CMK (cell line): Measurements from ENCODE around the gene SLC9B2.
A peak's percentile ranks its signal among the peaks of the same experiment; 100 is the strongest.

ENCODE experiments used
- DNase-seq: peaks from one replicate; pipeline ENCODE4 v3.0.0-alpha.2; 2010; ENCODE audit warnings: low read depth

The SLC9B2 gene, protein sequence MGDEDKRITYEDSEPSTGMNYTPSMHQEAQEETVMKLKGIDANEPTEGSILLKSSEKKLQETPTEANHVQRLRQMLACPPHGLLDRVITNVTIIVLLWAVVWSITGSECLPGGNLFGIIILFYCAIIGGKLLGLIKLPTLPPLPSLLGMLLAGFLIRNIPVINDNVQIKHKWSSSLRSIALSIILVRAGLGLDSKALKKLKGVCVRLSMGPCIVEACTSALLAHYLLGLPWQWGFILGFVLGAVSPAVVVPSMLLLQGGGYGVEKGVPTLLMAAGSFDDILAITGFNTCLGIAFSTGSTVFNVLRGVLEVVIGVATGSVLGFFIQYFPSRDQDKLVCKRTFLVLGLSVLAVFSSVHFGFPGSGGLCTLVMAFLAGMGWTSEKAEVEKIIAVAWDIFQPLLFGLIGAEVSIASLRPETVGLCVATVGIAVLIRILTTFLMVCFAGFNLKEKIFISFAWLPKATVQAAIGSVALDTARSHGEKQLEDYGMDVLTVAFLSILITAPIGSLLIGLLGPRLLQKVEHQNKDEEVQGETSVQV

GRCh38 chr4:103076747-103077347 is at the start of gene SLC9B2:
Gene SLC9B2, minus strand, starts transcription at chr4:103076761. Its CDS starts 9,211 bp downstream, at chr4:103067550.
- no peak for DNase-seq

DNA sequence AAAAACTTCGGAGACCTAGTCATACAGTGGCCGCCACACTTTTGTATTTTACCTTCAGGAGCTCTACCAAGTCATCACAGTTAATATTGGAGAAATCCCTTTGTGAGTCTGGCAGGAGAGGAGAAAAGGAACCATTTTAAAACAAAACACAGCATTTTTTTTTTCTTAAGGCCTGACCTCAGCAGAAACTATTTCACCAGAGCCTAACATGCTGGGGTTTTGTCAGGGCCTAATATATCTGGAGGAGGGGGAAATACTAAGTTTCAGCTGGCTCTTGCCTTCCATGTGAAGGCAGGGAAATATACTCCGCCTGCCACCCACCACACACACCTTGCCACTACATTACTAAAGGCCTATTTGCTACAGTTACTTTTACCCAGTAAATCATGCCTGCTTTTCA is 49.6 kb upstream of the SLC9B2 start:
- DNase-seq, result no peak

DNA sequence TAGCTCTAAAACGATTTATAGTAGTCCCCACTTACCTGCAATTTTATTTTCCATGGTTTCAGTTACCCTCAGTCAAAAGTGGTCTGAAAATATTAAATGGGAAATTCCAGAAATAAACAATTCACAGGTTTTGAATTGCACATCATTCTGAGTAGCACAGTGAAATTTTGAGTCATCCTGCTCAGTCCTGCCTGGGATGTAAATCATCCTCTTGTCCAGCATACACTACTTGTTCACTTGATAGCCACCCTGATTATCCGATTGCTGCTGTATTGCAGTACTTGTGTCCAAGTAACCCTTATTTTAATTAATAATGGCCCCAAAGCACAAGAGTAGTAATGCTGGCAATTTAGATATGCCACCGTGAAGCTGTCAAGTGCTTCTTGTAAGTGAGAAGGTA is 46.6 kb upstream of the SLC9B2 start:
- no peak for DNase-seq

DNA sequence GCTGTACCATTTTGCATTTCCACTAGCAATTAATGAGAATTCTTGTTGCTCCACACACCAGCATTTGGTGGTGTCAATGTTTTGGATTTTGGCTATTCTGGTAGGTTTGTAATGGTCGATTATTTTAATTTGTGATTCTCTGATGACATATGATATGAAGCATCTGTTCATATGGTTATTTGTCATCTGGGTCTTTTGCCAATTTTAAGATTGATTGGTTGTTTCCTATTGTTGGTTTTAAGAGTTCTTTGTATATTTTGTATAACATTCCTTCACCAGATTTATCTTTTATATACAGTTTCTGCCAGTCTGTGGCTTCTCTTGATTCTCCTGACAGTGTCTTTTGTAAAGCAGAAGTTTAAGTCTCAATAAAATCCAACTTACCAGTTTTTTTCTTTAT is 41.6 kb upstream of the SLC9B2 start:
- DNase-seq, result no peak

GRCh38 chr4:103111598-103111997 is 35.0 kb upstream of the SLC9B2 start:
- no peak for DNase-seq

- no peak for DNase-seq
Observed at GRCh38 chr4:103108542-103108941, 32.0 kb upstream of the SLC9B2 start.

DNA sequence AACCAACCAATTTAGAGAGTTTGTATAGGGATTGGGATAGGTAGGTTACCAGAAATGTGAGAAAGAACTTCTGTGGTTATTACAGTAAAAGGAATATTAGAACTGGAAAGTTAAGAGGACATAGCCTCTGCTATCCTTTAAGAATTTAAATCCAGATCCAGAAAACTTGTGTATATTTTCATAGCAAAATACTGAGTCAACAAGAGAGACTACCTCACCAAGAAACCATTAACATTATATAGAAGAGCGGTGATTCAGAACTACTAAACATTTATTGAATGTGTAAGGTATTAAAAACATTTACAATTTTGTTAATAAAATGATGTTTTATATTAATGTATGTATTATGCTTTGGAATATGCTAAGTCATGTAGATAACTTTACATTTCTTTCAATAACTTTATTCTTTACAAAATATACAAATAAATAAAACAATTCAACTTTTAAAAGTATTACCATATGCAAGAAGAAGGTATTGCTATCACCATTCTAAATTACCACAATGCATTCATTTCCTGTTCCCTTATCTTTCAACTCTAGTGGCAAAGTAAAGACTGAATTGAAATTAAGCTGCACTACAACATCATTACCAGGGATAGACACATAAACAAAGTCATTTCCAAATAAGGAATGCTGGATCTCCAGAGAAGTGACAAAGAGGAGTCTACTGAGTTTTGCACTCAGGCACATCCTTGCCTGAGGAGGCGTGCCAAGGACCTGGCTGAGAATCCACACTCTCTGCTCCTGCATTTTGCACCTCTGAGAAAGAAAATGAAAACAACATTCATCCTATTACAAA is 29.2 kb upstream of the SLC9B2 start:
- DNase-seq, result no peak

DNA sequence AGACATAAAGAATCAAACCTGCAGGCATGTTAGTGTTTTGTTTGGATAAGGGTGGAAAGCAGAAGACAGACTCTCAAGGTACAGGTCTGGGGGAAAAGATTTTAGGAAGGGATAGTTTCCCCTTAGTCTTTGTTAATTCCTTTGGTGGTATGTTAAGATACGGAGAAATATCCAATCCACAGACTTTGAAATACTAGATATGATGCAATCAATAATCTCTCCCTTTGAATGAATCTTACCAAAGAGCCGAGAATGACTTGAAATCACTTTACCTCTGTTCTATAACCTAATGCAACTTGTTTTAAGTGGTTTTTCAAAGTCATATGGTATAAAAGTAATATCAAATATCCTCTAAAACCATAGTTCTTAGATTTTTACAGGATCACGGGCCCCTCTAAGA is 28.3 kb upstream of the SLC9B2 start:
- no peak for DNase-seq

GRCh38 chr4:103100691-103101090 is 24.1 kb upstream of the SLC9B2 start:
- DNase-seq, result no peak

- peak; percentile 60 for DNase-seq
Observed at GRCh38 chr4:103099691-103100392, 23.3 kb upstream of the SLC9B2 start, which contains the start of gene BDH2. Gene BDH2, minus strand, starts transcription at chr4:103099834. Its CDS starts 3,580 bp downstream, at chr4:103096254.

- DNase-seq, result no peak
Observed at GRCh38 chr4:103098756-103099440, 22.3 kb upstream of the SLC9B2 start.

DNA sequence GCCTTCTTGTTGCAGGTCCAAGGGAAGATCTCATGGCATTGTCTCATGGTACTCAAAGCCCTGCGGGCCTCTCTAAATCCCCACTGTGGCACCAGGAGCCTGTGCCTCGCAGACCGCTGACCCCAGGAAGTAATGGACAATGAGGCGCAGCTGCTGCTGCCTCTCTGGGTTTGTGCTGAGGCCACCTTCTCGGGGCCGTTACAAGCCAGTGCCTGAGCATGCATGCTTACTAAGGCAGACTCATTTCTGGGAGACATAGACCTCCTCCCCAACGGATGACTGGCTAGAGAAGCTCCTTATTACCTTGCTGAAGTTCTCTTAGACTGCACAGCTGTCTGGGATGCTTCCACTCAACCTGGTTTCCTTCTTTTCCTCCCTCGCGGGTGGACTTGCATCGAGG is 21.8 kb upstream of the SLC9B2 start:
- no peak for DNase-seq

DNA sequence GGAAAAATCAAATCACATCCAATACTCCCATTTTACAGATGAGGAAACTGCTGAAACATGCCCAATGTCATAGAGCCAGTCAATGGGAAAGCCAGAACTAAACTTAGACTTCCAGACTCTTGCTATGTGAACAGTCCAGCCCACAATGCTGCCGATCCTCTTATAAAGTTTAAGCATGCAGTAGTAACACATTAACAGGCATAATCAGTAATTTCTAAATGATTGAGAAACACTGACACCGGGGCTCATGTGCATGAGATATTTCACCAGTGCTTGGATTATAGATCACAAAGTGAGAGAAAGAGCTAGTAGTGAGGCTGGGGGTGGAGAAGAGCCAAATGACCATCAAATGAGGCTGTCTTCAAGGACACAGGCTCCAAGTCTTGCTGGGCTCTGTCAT is 20.6 kb upstream of the SLC9B2 start:
- DNase-seq, result no peak

DNA sequence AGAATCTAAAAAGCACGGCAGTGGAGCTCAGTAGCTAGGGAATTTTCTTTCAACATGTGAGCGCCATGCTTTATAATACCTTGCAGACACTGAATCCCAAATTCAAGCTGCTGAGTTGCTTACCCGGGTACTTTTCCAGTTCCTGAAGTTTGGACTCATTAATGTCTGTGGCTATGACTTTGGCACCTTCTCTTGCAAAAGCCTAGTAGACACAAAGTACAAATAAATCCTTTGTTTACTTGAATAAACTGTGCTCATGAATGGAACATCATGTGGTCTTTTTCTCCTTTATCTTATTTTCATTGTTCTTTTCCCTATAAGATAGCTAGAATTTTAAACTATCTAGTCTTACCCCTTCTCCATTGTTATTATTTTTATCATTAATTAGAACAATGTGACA is 18.5 kb upstream of the SLC9B2 start:
- no peak for DNase-seq

- DNase-seq, result no peak
Observed at GRCh38 chr4:103092245-103092644, 15.7 kb upstream of the SLC9B2 start.

- no peak for DNase-seq
Observed at GRCh38 chr4:103091601-103092223, 15.2 kb upstream of the SLC9B2 start.

- no peak for DNase-seq
Observed at GRCh38 chr4:103089481-103089880, 12.9 kb upstream of the SLC9B2 start.

DNA sequence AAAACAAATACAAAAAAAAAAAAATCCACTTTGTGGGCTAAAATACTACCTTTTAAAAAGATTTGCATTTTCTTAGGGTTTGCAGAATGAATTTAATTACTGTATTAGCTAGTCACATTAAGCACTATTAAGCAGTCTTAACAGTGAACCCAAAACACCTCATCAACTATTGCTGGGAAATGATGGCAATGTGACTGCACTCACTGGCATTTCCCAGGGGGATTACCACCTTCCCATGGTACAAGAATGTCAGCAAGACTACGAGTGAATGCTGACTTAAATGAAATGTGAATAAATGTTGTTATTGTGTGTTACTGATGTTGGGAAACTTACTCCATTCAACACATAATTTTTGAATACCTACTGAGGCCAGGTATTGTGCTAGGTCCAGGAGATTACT is 10.0 kb upstream of the SLC9B2 start:
- no peak for DNase-seq

GRCh38 chr4:103085555-103086196 is 9.1 kb upstream of the SLC9B2 start:
- DNase-seq, result no peak

DNA sequence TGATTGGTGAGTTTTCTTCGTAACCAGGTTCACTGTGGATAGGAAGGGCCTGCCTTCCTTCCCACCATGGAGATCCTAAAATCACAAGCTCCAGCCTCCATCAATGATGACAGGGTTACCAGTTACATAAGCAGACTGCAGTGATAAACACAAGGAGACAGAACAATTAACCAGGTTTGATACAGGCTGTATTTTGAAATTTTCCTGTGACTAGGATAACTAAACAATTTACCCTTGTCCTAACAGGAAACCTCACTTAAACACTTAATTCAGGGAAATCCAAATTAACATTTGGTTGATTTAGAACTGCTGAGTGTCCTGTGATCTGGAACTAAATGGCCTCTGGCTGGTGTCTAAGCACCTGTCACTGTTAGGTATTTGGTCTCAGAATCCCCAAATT is 3.1 kb upstream of the SLC9B2 start:
- DNase-seq, result no peak
